ENCODE data around the gene SORCS2.

The SORCS2 gene

DNA sequence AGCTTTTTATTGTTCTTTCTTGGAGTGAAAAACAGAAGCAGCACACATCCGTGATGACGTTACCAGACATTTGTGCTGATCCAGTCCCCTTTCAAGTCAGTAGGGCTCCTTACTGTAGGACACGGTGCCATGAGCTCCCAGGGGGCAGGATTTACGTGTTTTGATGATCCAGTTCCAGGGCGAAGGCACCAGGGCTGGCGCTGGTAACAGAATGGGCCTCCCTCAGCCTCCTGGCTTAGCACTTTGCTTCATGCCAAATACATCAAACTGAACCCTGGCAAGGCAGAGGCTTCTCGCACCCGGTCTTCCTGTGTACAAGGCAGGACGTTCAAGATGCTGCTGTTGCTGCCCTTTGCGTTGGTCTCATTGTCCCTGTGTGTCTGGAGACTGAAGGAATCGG lies 309.0 kb downstream of the SORCS2 start:
- no peaks in the 10 kb centered on the region for H3K79me2 ChIP-seq (ENCODE audit: control insufficient read depth, insufficient read depth, low read length, poor library complexity)
- no peak overlapping the region for H2BK12ac ChIP-seq (ENCODE audit: low read length)
- H3K79me1 ChIP-seq (ENCODE audit: low read length): no peaks in the 10 kb centered on the region
- WGBS (ENCODE audit: extremely low coverage, insufficient coverage, insufficient read length): no CpG with 5 or more reads among the region's 11 CpGs
- no peak overlapping the region for H2AK5ac ChIP-seq (ENCODE audit: low read length)
- no peak overlapping the region for H3K4ac ChIP-seq (ENCODE audit: low read depth, low read length)
- H3K4me2 ChIP-seq (ENCODE audit: low read length): no peak overlapping the region
- H4K91ac ChIP-seq (ENCODE audit: low read depth, low read length): no peak overlapping the region
- no peak overlapping the region for H2BK5ac ChIP-seq (ENCODE audit: low read depth, low read length, poor library complexity)
- H3K23ac ChIP-seq (ENCODE audit: low read length): no peak overlapping the region
- no peaks in the 10 kb centered on the region for H3K4me1 ChIP-seq (ENCODE audit: control insufficient read depth in 1 of 2, insufficient read depth in 2 of 2, low read length in 2 of 2)
- H3K4me3 ChIP-seq (ENCODE audit: low read depth, low read length): no peak overlapping the region
- H3K36me3 ChIP-seq (ENCODE audit: control insufficient read depth in 1 of 2, insufficient read depth in 2 of 2, low read length in 2 of 2): no peaks in the 10 kb centered on the region
- H3K9ac ChIP-seq (ENCODE audit: low read length): no peak overlapping the region
- H3K27ac ChIP-seq (ENCODE audit: low read depth, low read length): no peak overlapping the region
- H3K18ac ChIP-seq (ENCODE audit: low read length): no peak overlapping the region
- no peak overlapping the region for H4K8ac ChIP-seq (ENCODE audit: low read depth, low read length)
- no peak overlapping the region for H3K14ac ChIP-seq (ENCODE audit: low read length)
- no peak for DNase-seq
- H3K9me3 ChIP-seq (ENCODE audit: insufficient read depth, low read depth, low read length): no peaks in the 10 kb centered on the region
- H2AFZ ChIP-seq (ENCODE audit: insufficient read depth, low read length, poor library complexity): no peak overlapping the region
- H2BK120ac ChIP-seq (ENCODE audit: insufficient read depth, low read length, poor library complexity): no peak overlapping the region
- no peak overlapping the region for H4K12ac ChIP-seq (ENCODE audit: low read depth, low read length)
- no peaks in the 10 kb centered on the region for H3K27me3 ChIP-seq (ENCODE audit: insufficient read depth, low read length)

DNA sequence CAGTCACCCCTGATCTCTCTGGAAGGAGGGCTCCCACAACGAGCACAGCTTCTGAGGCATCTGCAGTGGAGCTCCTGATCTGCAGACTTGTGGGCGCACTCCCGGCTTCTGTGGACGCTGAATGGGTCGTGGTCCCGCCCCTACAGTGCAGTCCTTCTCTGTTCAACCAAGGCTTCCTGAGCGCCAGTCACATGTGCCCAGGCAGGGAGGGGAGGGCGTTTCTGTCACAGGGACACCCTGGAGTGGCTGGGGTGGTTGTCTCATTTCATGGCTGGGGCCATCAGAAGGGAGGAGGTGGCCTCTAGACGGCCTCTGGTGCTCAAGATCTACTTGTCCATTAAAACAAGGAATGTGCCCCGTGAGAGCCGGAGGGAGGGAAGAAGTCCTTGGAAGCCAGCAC lies 309.5 kb downstream of the SORCS2 start:
- Histone ChIP-seq H3K27ac (ENCODE audit: low read depth, low read length) (no peak overlapping the region), H2BK5ac (ENCODE audit: low read depth, low read length, poor library complexity) (no peak overlapping the region), H3K9ac (ENCODE audit: low read length) (no peak overlapping the region), H3K4me1 (ENCODE audit: control insufficient read depth in 1 of 2, insufficient read depth in 2 of 2, low read length in 2 of 2) (no peaks in the 10 kb centered on the region), H3K79me2 (ENCODE audit: control insufficient read depth, insufficient read depth, low read length, poor library complexity) (no peaks in the 10 kb centered on the region), H2BK12ac (ENCODE audit: low read length) (no peak overlapping the region), H2AFZ (ENCODE audit: insufficient read depth, low read length, poor library complexity) (no peak overlapping the region), H3K9me3 (ENCODE audit: insufficient read depth, low read depth, low read length) (no peaks in the 10 kb centered on the region), H3K27me3 (ENCODE audit: insufficient read depth, low read length) (no peaks in the 10 kb centered on the region), H3K4me3 (ENCODE audit: low read depth, low read length) (peak overlapping the region; percentile 8), H4K12ac (ENCODE audit: low read depth, low read length) (no peak overlapping the region), H3K4me2 (ENCODE audit: low read length) (no peak overlapping the region), H3K23ac (ENCODE audit: low read length) (no peak overlapping the region), H4K91ac (ENCODE audit: low read depth, low read length) (no peak overlapping the region), H3K36me3 (ENCODE audit: control insufficient read depth in 1 of 2, insufficient read depth in 2 of 2, low read length in 2 of 2) (no peaks in the 10 kb centered on the region), H4K8ac (ENCODE audit: low read depth, low read length) (no peak overlapping the region), H3K4ac (ENCODE audit: low read depth, low read length) (no peak overlapping the region), H3K79me1 (ENCODE audit: low read length) (no peaks in the 10 kb centered on the region), H2BK120ac (ENCODE audit: insufficient read depth, low read length, poor library complexity) (no peak overlapping the region), H3K14ac (ENCODE audit: low read length) (no peak overlapping the region), H3K18ac (ENCODE audit: low read length) (no peak overlapping the region), H2AK5ac (ENCODE audit: low read length) (no peak overlapping the region)
- WGBS (ENCODE audit: extremely low coverage, insufficient coverage, insufficient read length): no CpG with 5 or more reads among the region's 11 CpGs
- DNase-seq: no peak

DNA sequence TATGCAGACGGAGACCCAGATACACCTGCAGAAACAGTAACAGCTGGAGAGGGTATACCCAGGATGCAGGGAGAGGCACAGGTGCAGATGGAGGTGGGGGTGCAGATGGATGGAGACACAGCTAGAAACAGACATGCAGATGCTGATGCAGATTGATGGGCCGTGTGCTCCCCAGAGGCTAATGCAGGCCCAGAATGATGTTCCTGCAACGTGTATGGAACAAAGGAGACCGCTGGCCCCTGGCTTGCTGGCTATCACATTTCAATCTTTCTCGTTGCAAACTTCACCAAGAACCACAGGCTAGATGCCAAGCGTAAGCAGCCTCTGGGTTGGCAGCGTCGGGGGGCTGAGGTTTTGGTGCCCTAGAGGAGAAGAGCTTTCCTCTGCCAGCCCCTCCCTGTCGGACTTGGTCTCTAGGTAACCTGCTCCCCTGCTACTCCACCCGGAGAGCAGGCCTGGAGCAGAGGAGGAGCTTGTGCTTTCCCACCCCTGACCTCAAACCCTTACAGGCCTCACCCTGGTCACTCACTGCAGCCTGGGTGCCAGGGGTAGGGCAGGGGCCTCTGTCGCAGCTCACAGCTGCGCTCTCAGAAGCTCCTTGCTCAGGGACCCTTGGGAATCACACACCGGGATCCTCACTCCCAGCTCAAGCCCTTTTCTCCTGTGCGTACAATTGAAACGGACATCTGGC lies 311.4 kb downstream of the SORCS2 start:
- no peak overlapping the region for H3K4me3 ChIP-seq (ENCODE audit: low read depth, low read length)

DNA sequence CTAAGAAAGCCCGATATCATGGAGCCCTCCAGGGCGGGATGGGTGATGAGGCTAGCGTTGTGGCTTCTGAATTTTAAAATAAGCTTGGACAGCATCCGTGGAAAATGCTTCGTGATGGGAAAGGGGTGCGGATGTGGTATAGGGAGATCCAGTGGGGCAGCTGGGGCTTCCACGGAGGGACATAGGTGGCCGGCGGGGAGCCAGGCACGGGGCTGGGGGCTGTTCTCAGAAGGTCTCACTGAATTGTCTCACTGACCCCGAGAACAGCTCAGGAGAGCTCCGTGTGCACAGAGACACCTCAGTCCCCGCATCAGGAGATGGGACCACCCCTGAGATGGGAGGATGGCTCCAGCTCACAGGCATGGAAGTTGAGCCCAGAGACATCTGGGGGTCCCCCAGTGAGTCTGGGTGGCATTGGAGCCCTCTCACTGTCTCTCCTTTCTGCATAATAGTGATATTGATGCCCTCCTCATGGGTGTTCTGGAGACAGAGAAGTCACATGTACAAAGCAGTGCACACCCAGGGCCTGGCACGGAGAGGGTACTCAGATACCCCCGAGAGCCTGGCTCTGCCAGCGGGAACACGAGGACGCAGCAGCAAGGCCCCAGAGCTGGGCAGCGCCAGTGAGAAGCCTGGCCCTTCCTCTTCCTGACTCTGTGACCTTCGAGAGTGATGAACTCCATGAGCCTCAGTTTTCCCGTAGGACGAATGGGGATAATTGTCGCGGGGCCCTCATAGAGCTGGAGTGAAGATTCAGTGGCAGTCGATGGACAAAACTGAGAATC lies 313.0 kb downstream of the SORCS2 start:
- WGBS (ENCODE audit: extremely low coverage, insufficient coverage, insufficient read length): no CpG with 5 or more reads among the region's 25 CpGs

More for the DNA sequence above, 311.4 kb downstream of the SORCS2 start:
- Histone ChIP-seq H3K79me2 (ENCODE audit: control insufficient read depth, insufficient read depth, low read length, poor library complexity) (no peaks in the 10 kb centered on the region), H2BK12ac (ENCODE audit: low read length) (no peak overlapping the region), H4K91ac (ENCODE audit: low read depth, low read length) (no peak overlapping the region), H3K27me3 (ENCODE audit: insufficient read depth, low read length) (no peaks in the 10 kb centered on the region), H3K9ac (ENCODE audit: low read length) (no peak overlapping the region), H3K14ac (ENCODE audit: low read length) (no peak overlapping the region), H3K18ac (ENCODE audit: low read length) (no peak overlapping the region), H4K12ac (ENCODE audit: low read depth, low read length) (no peak overlapping the region), H3K4ac (ENCODE audit: low read depth, low read length) (no peak overlapping the region), H3K36me3 (ENCODE audit: control insufficient read depth in 1 of 2, insufficient read depth in 2 of 2, low read length in 2 of 2) (no peaks in the 10 kb centered on the region), H3K4me2 (ENCODE audit: low read length) (no peak overlapping the region), H2AK5ac (ENCODE audit: low read length) (no peak overlapping the region), H3K27ac (ENCODE audit: low read depth, low read length) (no peak overlapping the region), H2BK120ac (ENCODE audit: insufficient read depth, low read length, poor library complexity) (no peak overlapping the region), H3K79me1 (ENCODE audit: low read length) (no peaks in the 10 kb centered on the region), H2AFZ (ENCODE audit: insufficient read depth, low read length, poor library complexity) (no peak overlapping the region), H3K23ac (ENCODE audit: low read length) (no peak overlapping the region), H3K9me3 (ENCODE audit: insufficient read depth, low read depth, low read length) (no peaks in the 10 kb centered on the region), H3K4me1 (ENCODE audit: control insufficient read depth in 1 of 2, insufficient read depth in 2 of 2, low read length in 2 of 2) (no peaks in the 10 kb centered on the region), H2BK5ac (ENCODE audit: low read depth, low read length, poor library complexity) (no peak overlapping the region), H4K8ac (ENCODE audit: low read depth, low read length) (no peak overlapping the region)
- no CpG with 5 or more reads among the region's 15 CpGs for WGBS (ENCODE audit: extremely low coverage, insufficient coverage, insufficient read length)
- DNase-seq: no peak

More for the DNA sequence above, 313.0 kb downstream of the SORCS2 start:
- H3K79me2 ChIP-seq (ENCODE audit: control insufficient read depth, insufficient read depth, low read length, poor library complexity): no peaks in the 10 kb centered on the region
- no peak overlapping the region for H3K14ac ChIP-seq (ENCODE audit: low read length)
- no peaks in the 10 kb centered on the region for H3K27me3 ChIP-seq (ENCODE audit: insufficient read depth, low read length)
- no peak overlapping the region for H2BK12ac ChIP-seq (ENCODE audit: low read length)
- no peak overlapping the region for H4K8ac ChIP-seq (ENCODE audit: low read depth, low read length)
- no peaks in the 10 kb centered on the region for H3K79me1 ChIP-seq (ENCODE audit: low read length)
- H3K36me3 ChIP-seq (ENCODE audit: control insufficient read depth in 1 of 2, insufficient read depth in 2 of 2, low read length in 2 of 2): no peaks in the 10 kb centered on the region
- H4K91ac ChIP-seq (ENCODE audit: low read depth, low read length): no peak overlapping the region
- H3K9ac ChIP-seq (ENCODE audit: low read length): no peak overlapping the region
- H3K4me3 ChIP-seq (ENCODE audit: low read depth, low read length): no peak overlapping the region
- no peak overlapping the region for H3K4me2 ChIP-seq (ENCODE audit: low read length)
- no peak for DNase-seq
- H3K4ac ChIP-seq (ENCODE audit: low read depth, low read length): no peak overlapping the region
- no peak overlapping the region for H2AFZ ChIP-seq (ENCODE audit: insufficient read depth, low read length, poor library complexity)
- H3K18ac ChIP-seq (ENCODE audit: low read length): no peak overlapping the region
- H3K4me1 ChIP-seq (ENCODE audit: control insufficient read depth in 1 of 2, insufficient read depth in 2 of 2, low read length in 2 of 2): no peaks in the 10 kb centered on the region
- no peak overlapping the region for H2BK5ac ChIP-seq (ENCODE audit: low read depth, low read length, poor library complexity)
- no peak overlapping the region for H3K23ac ChIP-seq (ENCODE audit: low read length)
- H4K12ac ChIP-seq (ENCODE audit: low read depth, low read length): no peak overlapping the region
- no peak overlapping the region for H2AK5ac ChIP-seq (ENCODE audit: low read length)
- no peak overlapping the region for H3K27ac ChIP-seq (ENCODE audit: low read depth, low read length)
- H3K9me3 ChIP-seq (ENCODE audit: insufficient read depth, low read depth, low read length): no peaks in the 10 kb centered on the region
- H2BK120ac ChIP-seq (ENCODE audit: insufficient read depth, low read length, poor library complexity): no peak overlapping the region

Data from trophoblast cell (in vitro differentiated cells and primary cell).